ACC112 (cell line): ENCODE data around the gene ATG10.
A peak's percentile ranks its signal among the peaks of the same experiment; 100 is the strongest.

Experiments
- H2AFZ ChIP-seq: fragments of 200-600 bp; sonication (generic); one replicate; pipeline ENCODE4 v1.6.0; 2017; ENCODE audit warnings: antibody characterized with exemption, low read length; ENCODE audit not compliant: unreplicated experiment
- H3K27ac ChIP-seq: fragments of 200-600 bp; sonication (generic); 2 replicates; pipeline ENCODE4 v1.5.1; 2014; ENCODE audit warnings: low read depth, mild to moderate bottlenecking, antibody characterized with exemption, low read length, moderate library complexity
- H3K27me3 ChIP-seq: fragments of 200-600 bp; sonication (generic); 2 replicates; pipeline ENCODE4 v1.6.1; 2014; ENCODE audit warnings: mild to moderate bottlenecking, antibody characterized with exemption, low read length, moderate library complexity, mixed read lengths; ENCODE audit not compliant: insufficient read depth
- H3K36me3 ChIP-seq: fragments of 200-600 bp; sonication (generic); 2 replicates; pipeline ENCODE4 v1.6.1; 2016; ENCODE audit warnings: mild to moderate bottlenecking, antibody characterized with exemption, low read length, moderate library complexity, mixed read lengths; ENCODE audit not compliant: insufficient read depth
- H3K4me1 ChIP-seq: fragments of 200-600 bp; sonication (generic); one replicate; pipeline ENCODE4 v1.6.1; 2016; ENCODE audit warnings: low read length, mixed read lengths; ENCODE audit not compliant: insufficient read depth, unreplicated experiment, control insufficient read depth
- H3K4me3 ChIP-seq: fragments of 200-600 bp; sonication (generic); 2 replicates; pipeline ENCODE4 v1.5.1; 2014; ENCODE audit warnings: mild to moderate bottlenecking, low read depth, low read length
- H3K79me2 ChIP-seq: fragments of 200-600 bp; sonication (generic); one replicate; pipeline ENCODE4 v1.6.0; 2016; ENCODE audit warnings: low read length; ENCODE audit not compliant: control insufficient read depth, unreplicated experiment, insufficient read depth

ATG10 gene

GRCh38 chr5:81971712-81972491 is at the start of gene ATG10:
ATG10 (plus strand) TSS chr5:81972023; CDS start chr5:81987571, 15,548 bp downstream.
- peak within 1 kb of the TSS; percentile 94 for H2AFZ ChIP-seq
- H3K27ac ChIP-seq: peak within 1 kb of the TSS; percentile 96
- peak within 1 kb of the TSS; percentile 84 for H3K4me3 ChIP-seq
- H3K27me3 ChIP-seq: no peaks in the 10 kb centered on the region
- peaks cover 10% of the 10 kb centered on the region for H3K79me2 ChIP-seq
- H3K36me3 ChIP-seq: peaks cover 5% of the 10 kb centered on the region
- H3K4me1 ChIP-seq: peaks cover 12% of the 10 kb centered on the region

GRCh38 chr5:81922854-81923279 is 49.0 kb upstream of the ATG10 start:
- Histone ChIP-seq H3K36me3 (no peaks in the 10 kb centered on the region), H3K27ac (no peak overlapping the region), H3K4me1 (no peaks in the 10 kb centered on the region), H2AFZ (no peak overlapping the region), H3K79me2 (no peaks in the 10 kb centered on the region), H3K27me3 (peaks cover 25% of the 10 kb centered on the region; the same call in 1 of the 2 replicates), H3K4me3 (no peak overlapping the region)

- Histone ChIP-seq H3K4me3 (no peak overlapping the region), H3K4me1 (no peaks in the 10 kb centered on the region), H3K36me3 (no peaks in the 10 kb centered on the region), H3K27me3 (peaks cover 25% of the 10 kb centered on the region; the same call in 1 of the 2 replicates), H3K27ac (no peak overlapping the region), H3K79me2 (no peaks in the 10 kb centered on the region), H2AFZ (no peak overlapping the region)
Observed at GRCh38 chr5:81924442-81924841, 47.4 kb upstream of the ATG10 start.

GRCh38 chr5:81925009-81925408 is 46.8 kb upstream of the ATG10 start:
- no peaks in the 10 kb centered on the region for H3K4me1 ChIP-seq
- H2AFZ ChIP-seq: peak overlapping the region; percentile 46
- no peaks in the 10 kb centered on the region for H3K79me2 ChIP-seq
- H3K27me3 ChIP-seq: peaks cover 25% of the 10 kb centered on the region; the same call in 1 of the 2 replicates
- H3K27ac ChIP-seq: no peak overlapping the region
- H3K4me3 ChIP-seq: no peak overlapping the region
- no peaks in the 10 kb centered on the region for H3K36me3 ChIP-seq

- H3K36me3 ChIP-seq: no peaks in the 10 kb centered on the region
- H2AFZ ChIP-seq: no peak overlapping the region
- no peaks in the 10 kb centered on the region for H3K79me2 ChIP-seq
- peaks cover 25% of the 10 kb centered on the region; the same call in 1 of the 2 replicates for H3K27me3 ChIP-seq
- no peak overlapping the region for H3K27ac ChIP-seq
- no peaks in the 10 kb centered on the region for H3K4me1 ChIP-seq
- H3K4me3 ChIP-seq: no peak overlapping the region
Observed at GRCh38 chr5:81925981-81926380, 45.8 kb upstream of the ATG10 start.

- Histone ChIP-seq H3K79me2 (no peaks in the 10 kb centered on the region), H3K4me1 (no peaks in the 10 kb centered on the region), H2AFZ (no peak overlapping the region), H3K36me3 (no peaks in the 10 kb centered on the region), H3K4me3 (no peak overlapping the region), H3K27me3 (peaks cover 2% of the 10 kb centered on the region; the same call in 1 of the 2 replicates), H3K27ac (no peak overlapping the region)
Observed at GRCh38 chr5:81936066-81936465, 35.8 kb upstream of the ATG10 start.

- H3K4me3 ChIP-seq: no peak overlapping the region
- peaks cover 2% of the 10 kb centered on the region; the same call in 1 of the 2 replicates for H3K27me3 ChIP-seq
- H2AFZ ChIP-seq: no peak overlapping the region
- H3K4me1 ChIP-seq: no peaks in the 10 kb centered on the region
- no peaks in the 10 kb centered on the region for H3K36me3 ChIP-seq
- no peaks in the 10 kb centered on the region for H3K79me2 ChIP-seq
- no peak overlapping the region for H3K27ac ChIP-seq
Observed at GRCh38 chr5:81936750-81937149, 35.1 kb upstream of the ATG10 start.

- Histone ChIP-seq H2AFZ (no peak overlapping the region), H3K27me3 (no peaks in the 10 kb centered on the region), H3K27ac (no peak overlapping the region), H3K4me1 (no peaks in the 10 kb centered on the region), H3K79me2 (no peaks in the 10 kb centered on the region), H3K36me3 (no peaks in the 10 kb centered on the region), H3K4me3 (no peak overlapping the region)
Observed at GRCh38 chr5:81942746-81943145, 29.1 kb upstream of the ATG10 start.

- no peak overlapping the region for H3K27ac ChIP-seq
- no peak overlapping the region for H2AFZ ChIP-seq
Observed at GRCh38 chr5:81948349-81948748, 23.5 kb upstream of the ATG10 start.

GRCh38 chr5:81949462-81949861 is 22.4 kb upstream of the ATG10 start:
- no peaks in the 10 kb centered on the region for H3K79me2 ChIP-seq
- no peaks in the 10 kb centered on the region for H3K4me1 ChIP-seq
- H3K36me3 ChIP-seq: no peaks in the 10 kb centered on the region
- no peak overlapping the region for H2AFZ ChIP-seq
- H3K27ac ChIP-seq: no peak overlapping the region
- H3K27me3 ChIP-seq: no peaks in the 10 kb centered on the region
- no peak overlapping the region for H3K4me3 ChIP-seq

More at GRCh38 chr5:81948349-81948748, 23.5 kb upstream of the ATG10 start:
- Histone ChIP-seq H3K27me3 (no peaks in the 10 kb centered on the region), H3K79me2 (no peaks in the 10 kb centered on the region), H3K4me1 (no peaks in the 10 kb centered on the region), H3K36me3 (no peaks in the 10 kb centered on the region), H3K4me3 (no peak overlapping the region)

- Histone ChIP-seq H3K27me3 (no peaks in the 10 kb centered on the region), H2AFZ (no peak overlapping the region), H3K4me3 (no peak overlapping the region), H3K79me2 (no peaks in the 10 kb centered on the region), H3K4me1 (no peaks in the 10 kb centered on the region), H3K27ac (no peak overlapping the region), H3K36me3 (no peaks in the 10 kb centered on the region)
Observed at GRCh38 chr5:81950996-81951395, 20.8 kb upstream of the ATG10 start.
